ENCODE results near the gene STYXL1.

STYXL1 gene

GRCh38 chr7:75950111-75950681, 97.6 kb downstream of the STYXL1 start:
- no peak for DNase-seq

- no peak for DNase-seq
These were observed 99.6 kb downstream of the STYXL1 start for GRCh38 chr7:75948179-75948578.

All from stimulated activated CD4-positive, alpha-beta T cell treated with anti-CD3 and anti-CD28 coated beads, Interleukin-1b, Interleukin-23, amount 100 ng/mL, for 48 hours (primary cell).